CD14-positive monocyte (primary cell): Measurements from ENCODE around the gene PRR18. TPM values are rescaled to one million over a fixed set of nuclear protein-coding genes. Genes with fewer than 3 reads are reported as not detected.
A peak's percentile ranks its signal among the peaks of the same experiment; 100 is the strongest.

Experiments
- DNase-seq, 3 donors: peaks; one replicate each; pipeline ENCODE4 v3.0.0-alpha.2; 2011 to 2022
- H2AFZ ChIP-seq: 2 replicates; pipeline ENCODE4 v1.6.0; 2012; ENCODE audit warnings: mild to moderate bottlenecking, low read depth, low read length, inconsistent platforms; ENCODE audit not compliant: insufficient read depth, poor library complexity, severe bottlenecking
- H3K27ac ChIP-seq, 2 donors: 1 replicate in 1 of 2; 2 replicates in 1 of 2; pipeline ENCODE4 v1.5.1; 2012 to 2013; ENCODE audit warnings: low read length in 2 of 2, control low read depth in 1 of 2, inconsistent platforms in 1 of 2, low read depth in 1 of 2, mild to moderate bottlenecking in 1 of 2
- H3K27me3 ChIP-seq, 2 donors: one replicate each; pipeline versions ENCODE4 v1.6.0 to v1.6.1; 2011 to 2013; ENCODE audit warnings: low read length in 2 of 2; ENCODE audit not compliant: control insufficient read depth in 2 of 2, insufficient read depth in 2 of 2
- H3K36me3 ChIP-seq, 2 donors: replicated peaks in 1 of 2; 1 replicate in 1 of 2; 2 replicates in 1 of 2; pipeline versions ENCODE4 v1.5.1 to v1.6.1; 2012 to 2013; ENCODE audit warnings: low read length in 2 of 2, control low read depth in 1 of 2, inconsistent platforms in 1 of 2, mild to moderate bottlenecking in 1 of 2; ENCODE audit not compliant: insufficient read depth in 2 of 2, control insufficient read depth in 1 of 2
- H3K4me1 ChIP-seq, 2 donors: 1 replicate in 1 of 2; 2 replicates in 1 of 2; pipeline versions ENCODE4 v1.5.1 to v1.6.1; 2012 to 2013; ENCODE audit warnings: low read length in 2 of 2, control low read depth in 1 of 2, inconsistent platforms in 1 of 2, mild to moderate bottlenecking in 1 of 2, moderate library complexity in 1 of 2; ENCODE audit not compliant: insufficient read depth in 2 of 2, control insufficient read depth in 1 of 2
- H3K4me2 ChIP-seq: replicated peaks from 2 replicates; pipeline ENCODE3; 2012; ENCODE audit warnings: low read length, moderate library complexity, mild to moderate bottlenecking; ENCODE audit not compliant: poor library complexity, severe bottlenecking; ENCODE audit errors: extremely low read depth
- H3K4me3 ChIP-seq, 3 experiments: fragments of 200-600 bp in 1 of 3; sonication (generic) in 1 of 3; replicated peaks in 1 of 3; 1 replicate in 2 of 3; 2 replicates in 1 of 3; pipeline ENCODE4 v1.5.1; 2011 to 2013; ENCODE audit warnings: low read length in 3 of 3, mild to moderate bottlenecking in 3 of 3, control low read depth in 2 of 3, low read depth in 2 of 3, inconsistent platforms in 1 of 3, moderate library complexity in 1 of 3
- H3K79me2 ChIP-seq: 2 replicates; pipeline ENCODE4 v1.6.0; 2012; ENCODE audit warnings: mild to moderate bottlenecking, control low read depth, inconsistent platforms, low read length, moderate library complexity; ENCODE audit not compliant: insufficient read depth
- H3K9ac ChIP-seq: 2 replicates; pipeline ENCODE4 v1.6.0; 2017; ENCODE audit warnings: low read length, mild to moderate bottlenecking; ENCODE audit not compliant: insufficient read depth, poor library complexity, severe bottlenecking
- H3K9me3 ChIP-seq, 2 donors: replicated peaks in 1 of 2; 1 replicate in 1 of 2; 2 replicates in 1 of 2; pipeline versions ENCODE4 v1.5.1 to v1.6.1; 2012 to 2013; ENCODE audit warnings: low read length in 2 of 2, control low read depth in 1 of 2; ENCODE audit not compliant: control insufficient read depth in 1 of 2, insufficient read depth in 1 of 2
- H4K20me1 ChIP-seq: 2 replicates; pipeline ENCODE4 v1.6.0; 2012; ENCODE audit warnings: mild to moderate bottlenecking, low read length, control low read depth, moderate library complexity; ENCODE audit not compliant: insufficient read depth
- H3K27ac Mint-ChIP-seq, 7 donors: one replicate each; pipeline ENCODE4 v1.8.0; 2020; ENCODE audit warnings: mild to moderate bottlenecking in 7 of 7, mixed read lengths in 7 of 7, moderate library complexity in 6 of 7, inconsistent platforms in 2 of 7
- H3K27me3 Mint-ChIP-seq, 3 donors: one replicate each; pipeline ENCODE4 v1.8.0; 2021 to 2022; ENCODE audit warnings: low read depth in 3 of 3, mild to moderate bottlenecking in 3 of 3, mixed read lengths in 3 of 3, moderate library complexity in 3 of 3, inconsistent platforms in 1 of 3
- H3K36me3 Mint-ChIP-seq, 2 donors: one replicate each; pipeline ENCODE4 v1.8.0; 2020; ENCODE audit warnings: mixed read lengths in 2 of 2, inconsistent platforms in 1 of 2, mild to moderate bottlenecking in 1 of 2
- H3K4me1 Mint-ChIP-seq: one replicate; pipeline ENCODE4 v1.8.0; 2020; ENCODE audit warnings: mild to moderate bottlenecking, mixed read lengths
- H3K4me3 Mint-ChIP-seq, 2 donors: one replicate each; pipeline ENCODE4 v1.8.0; 2020; ENCODE audit warnings: mild to moderate bottlenecking in 2 of 2, mixed read lengths in 2 of 2, moderate library complexity in 1 of 2
- H3K9me3 Mint-ChIP-seq, 7 donors: one replicate each; pipeline ENCODE4 v1.8.0; 2020 to 2022; ENCODE audit warnings: mixed read lengths in 7 of 7, mild to moderate bottlenecking in 6 of 7, moderate library complexity in 6 of 7, inconsistent platforms in 2 of 7
- CTCF ChIP-seq: fragments of 200-600 bp; IDR thresholded peaks from one replicate; pipeline ENCODE4 v1.8.0; 2022; ENCODE audit warnings: antibody characterized with exemption, mild to moderate bottlenecking
- WGBS: methylation state at CpG from one replicate; pipeline ENCODE4 v1.1.5; 2013; ENCODE audit warnings: missing lambda C conversion rate; ENCODE audit not compliant: insufficient coverage; 5-methylcytosine and 5-hydroxymethylcytosine counted together
- intact Hi-C, 2 donors: fragments of 100-400 bp; cut with micrococcal nuclease; formaldehyde crosslinking; loops; one replicate each; pipeline versions ENCODE4 v1.15.0 to v1.15.1; 2023
- polyA plus RNA-seq, 3 donors: library from polyadenylated mRNA; depleted of rRNA in 1 of 3; unstranded in 2 of 3; stranded (reverse) in 1 of 3; fragments of 300-500 nt in 2 of 3; fragments of >200 nt in 1 of 3; fragmentation: Illumina TruSeq in 2 of 3; gene quantifications; 1 replicate in 2 of 3; 2 replicates in 1 of 3; pipeline ENCODE4 v1.2.3, GENCODE V29; 2012 to 2021

Gene PRR18
- polyA plus RNA-seq, 3 donors = not detected

GRCh38 chr6:166267526-166267925 is 40.7 kb downstream of the PRR18 start:
- H3K9ac ChIP-seq = no peak overlapping the region
- Mint-ChIP-seq H3K27ac (no peak overlapping the region), H3K36me3 (no peaks in the 10 kb centered on the region), H3K4me3 (no peak overlapping the region), H3K4me1 (peaks cover 9% of the 10 kb centered on the region), H3K9me3 (no peaks in the 10 kb centered on the region), H3K27me3 (peaks cover 1 to 6% (median 5%) of the 10 kb centered on the region in 3 donors)
- TF ChIP-seq CTCF = no peak
- H3K9me3 ChIP-seq = no peaks in the 10 kb centered on the region
- no peaks in the 10 kb centered on the region for H3K36me3 ChIP-seq
- H3K27ac ChIP-seq = no peak overlapping the region
- H3K4me3 ChIP-seq = no peak overlapping the region
- H2AFZ ChIP-seq = no peak overlapping the region
- H4K20me1 ChIP-seq = no peaks in the 10 kb centered on the region
- no peak overlapping the region for H3K4me2 ChIP-seq
- no CpG with 5 or more reads among the region's 5 CpGs for WGBS
- H3K4me1 ChIP-seq = peaks cover 5 to 6% of the 10 kb centered on the region in 2 donors
- intact Hi-C loops = no loop called here
- no peaks in the 10 kb centered on the region for H3K27me3 ChIP-seq
- DNase-seq = peak in 1 of 3 donors; percentile 7
- no peaks in the 10 kb centered on the region for H3K79me2 ChIP-seq

- no peak overlapping the region for H2AFZ ChIP-seq
- Mint-ChIP-seq H3K4me3 (no peak overlapping the region), H3K36me3 (no peaks in the 10 kb centered on the region), H3K27ac (no peak overlapping the region), H3K27me3 (peaks cover 1 to 8% (median 2%) of the 10 kb centered on the region in 3 donors), H3K4me1 (peaks cover 11% of the 10 kb centered on the region), H3K9me3 (no peaks in the 10 kb centered on the region)
- no peak overlapping the region for H3K4me2 ChIP-seq
- no peak overlapping the region for H3K4me3 ChIP-seq
- TF ChIP-seq CTCF = no peak
- H4K20me1 ChIP-seq = no peaks in the 10 kb centered on the region
- no peak overlapping the region for H3K9ac ChIP-seq
- DNase-seq = no peak
- H3K36me3 ChIP-seq = no peaks in the 10 kb centered on the region
- H3K79me2 ChIP-seq = no peaks in the 10 kb centered on the region
- peaks cover 5 to 6% of the 10 kb centered on the region in 2 donors for H3K4me1 ChIP-seq
- H3K27ac ChIP-seq = no peak overlapping the region
- WGBS = 100% methylated on average over 1 of the region's 3 CpGs
- H3K9me3 ChIP-seq = no peaks in the 10 kb centered on the region
- no peaks in the 10 kb centered on the region for H3K27me3 ChIP-seq
- intact Hi-C loops = no loop called here
These were observed 41.9 kb downstream of the PRR18 start for GRCh38 chr6:166266336-166266735.
